ENCODE results near the gene DDX42. TPM values are rescaled to one million over a fixed set of nuclear protein-coding genes. Genes with fewer than 3 reads are reported as not detected.

Gene DDX42
- total and polyA plus RNA-seq, 2 donors (not counting 1 experiment from before 2014, with no cell fraction given), result 61.6 to 170 TPM

DNA sequence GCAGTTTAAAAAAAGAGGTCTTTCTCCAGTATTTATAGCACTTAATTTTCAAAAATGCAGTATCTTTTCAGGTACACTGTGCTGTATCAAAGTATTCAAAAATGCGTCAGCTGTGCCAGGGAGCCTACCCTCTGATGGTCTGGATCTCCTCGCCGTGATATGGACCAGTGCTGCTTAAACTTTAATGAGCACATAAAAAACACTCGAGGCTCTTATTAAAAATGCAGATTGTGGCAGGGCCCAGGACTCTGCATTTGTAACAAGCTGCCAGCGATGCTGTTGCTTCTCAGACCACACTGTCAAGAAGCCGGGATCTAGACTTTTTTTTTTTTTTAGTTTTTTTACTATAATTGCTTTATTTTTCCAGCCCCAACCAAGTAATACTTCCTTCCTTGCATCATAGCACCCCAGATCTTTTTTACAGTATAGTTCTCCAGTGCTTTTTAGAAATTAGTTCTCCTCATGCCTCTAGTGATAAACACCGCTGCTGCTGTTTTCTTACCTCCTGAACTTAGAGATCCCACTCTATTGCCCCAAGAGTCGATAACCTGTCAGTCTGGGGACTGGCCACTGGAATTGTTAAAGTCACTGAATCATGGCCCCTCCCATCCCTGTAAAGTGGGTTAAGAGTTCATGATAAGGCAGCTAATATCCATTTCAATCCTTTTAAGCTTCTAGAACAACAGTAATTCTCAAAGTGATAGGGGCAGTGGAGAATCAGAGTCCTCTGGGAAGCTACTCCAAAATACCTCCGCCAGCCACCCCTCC lies 70.1 kb downstream of the DDX42 start:
- peaks cover 45% of the 10 kb centered on the region for H3K4me1 Mint-ChIP-seq
- peak overlapping the region in 2 of 5 experiments; percentile 89 to 92 for H3K4me3 ChIP-seq (ENCODE audit: control extremely low read depth in 1 of 5, extremely low read depth in 1 of 5, insufficient read depth in 1 of 5, low read depth in 2 of 5, low read length in 4 of 5)

More for the DNA sequence above, 70.1 kb downstream of the DDX42 start:
- Histone ChIP-seq H3K9me3 (ENCODE audit: control extremely low read depth in 1 of 3, control insufficient read depth in 2 of 3, insufficient read depth in 1 of 3, low read length in 2 of 3) (peaks cover 0 to 10% (median 0%) of the 10 kb centered on the region in 3 donors), H2AFZ (ENCODE audit: insufficient read depth, low read depth, low read length, poor library complexity, severe bottlenecking) (peak overlapping the region; percentile 82), H4K20me1 (ENCODE audit: control insufficient read depth, insufficient read depth, low read length, poor library complexity, severe bottlenecking) (peaks cover 31% of the 10 kb centered on the region), H3K4me2 (replicated peaks; ENCODE audit: low read depth, low read length, poor library complexity, severe bottlenecking) (peak overlapping the region; percentile 100), H3K79me2 (ENCODE audit: control insufficient read depth, insufficient read depth, low read length) (peaks cover 35% of the 10 kb centered on the region), H3K36me3 (replicated peaks in 1 of 2; ENCODE audit: control extremely low read depth in 1 of 2, control insufficient read depth in 1 of 2, extremely low read depth in 1 of 2, insufficient read depth in 2 of 2, low read length in 1 of 2) (no peaks in the 10 kb centered on the region), H3K27me3 (replicated peaks in 1 of 4; ENCODE audit: control extremely low read depth in 1 of 4, control insufficient read depth in 3 of 4, insufficient read depth in 4 of 4, low read length in 3 of 4) (no peaks in the 10 kb centered on the region), H3K4me1 (ENCODE audit: control insufficient read depth in 2 of 2, insufficient read depth in 2 of 2, low read length in 2 of 2) (peaks cover 36 to 50% of the 10 kb centered on the region in 2 donors), H3K27ac (ENCODE audit: low read length in 2 of 2) (peak overlapping the region; percentile 90 to 92), H3K9ac (ENCODE audit: low read length) (peak overlapping the region; percentile 93)
- ChIA-PET CTCF (interaction anchor here (0.6 to 2.1 kb wide), 10 partner anchors 9 to 418 kb away, joined by 3 to 10 read pairs (median 4); partner anchors contain the start of genes CCDC47 and DDX42), POLR2A (interaction anchor here (0.6 to 2.2 kb wide), 13 partner anchors 11 to 1097 kb away, joined by 4 to 23 read pairs (median 7); partner anchors contain the start of genes CCDC47, DDX42, FTSJ3 and PSMC5)
- DNase-seq (no peak), ATAC-seq (ENCODE audit: low read depth) (no peak)
- TF ChIP-seq EZH2 (IDR thresholded peaks at IDR 0.05; ENCODE audit: borderline replicate concordance, insufficient read depth, low read depth, low read length, poor library complexity, severe bottlenecking), result no peak
- TF ChIP-seq, protein P1, sequence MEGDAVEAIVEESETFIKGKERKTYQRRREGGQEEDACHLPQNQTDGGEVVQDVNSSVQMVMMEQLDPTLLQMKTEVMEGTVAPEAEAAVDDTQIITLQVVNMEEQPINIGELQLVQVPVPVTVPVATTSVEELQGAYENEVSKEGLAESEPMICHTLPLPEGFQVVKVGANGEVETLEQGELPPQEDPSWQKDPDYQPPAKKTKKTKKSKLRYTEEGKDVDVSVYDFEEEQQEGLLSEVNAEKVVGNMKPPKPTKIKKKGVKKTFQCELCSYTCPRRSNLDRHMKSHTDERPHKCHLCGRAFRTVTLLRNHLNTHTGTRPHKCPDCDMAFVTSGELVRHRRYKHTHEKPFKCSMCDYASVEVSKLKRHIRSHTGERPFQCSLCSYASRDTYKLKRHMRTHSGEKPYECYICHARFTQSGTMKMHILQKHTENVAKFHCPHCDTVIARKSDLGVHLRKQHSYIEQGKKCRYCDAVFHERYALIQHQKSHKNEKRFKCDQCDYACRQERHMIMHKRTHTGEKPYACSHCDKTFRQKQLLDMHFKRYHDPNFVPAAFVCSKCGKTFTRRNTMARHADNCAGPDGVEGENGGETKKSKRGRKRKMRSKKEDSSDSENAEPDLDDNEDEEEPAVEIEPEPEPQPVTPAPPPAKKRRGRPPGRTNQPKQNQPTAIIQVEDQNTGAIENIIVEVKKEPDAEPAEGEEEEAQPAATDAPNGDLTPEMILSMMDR (IDR thresholded peaks at IDR 0.05), result no peak
- 46% methylated on average over 4 of the region's 9 CpGs for WGBS (ENCODE audit: insufficient coverage)
- intact Hi-C loops (cut with micrococcal nuclease), result loop anchor here (1.0 to 2.0 kb wide), 8 partner anchors 17 to 397 kb away; partner anchors contain the start of genes CCDC47, CYB561, DCAF7 and ERN1
- Mint-ChIP-seq H3K27ac (peak overlapping the region; percentile 92), H3K27me3 (no peaks in the 10 kb centered on the region), H3K4me3 (peak overlapping the region; percentile 92), H3K9me3 (ENCODE audit: insufficient read depth) (peaks cover 2% of the 10 kb centered on the region)
